ENCODE results near the gene DPEP2. TPM values are rescaled to one million over a fixed set of nuclear protein-coding genes. Genes with fewer than 3 reads are reported as not detected.
"Not testable (repeated sequence)": the region's sequence is repeated elsewhere in the genome, so short reads cannot be mapped to it uniquely, and the experiment has no call there.

DPEP2 gene
- 2.0 TPM for total RNA-seq

GRCh38 chr16:67998779-67999688 lies at the start of gene DPEP2:
Gene DPEP2 (minus strand): TSS chr16:67999484. CDS start chr16:67993212, 6,272 bp downstream.
- not testable (repeated sequence) for DNase-seq (ENCODE audit: extremely low spot score in 2 of 2); H3K27me3 ChIP-seq; H3K4me3 ChIP-seq; H3K36me3 ChIP-seq; H3K4me1 ChIP-seq; H3K27ac ChIP-seq; H3K9me3 ChIP-seq
- intact Hi-C loops (cut with DNase I): loop anchor here (5.0 kb wide), 1 partner anchor 313 kb away; the partner anchor contains the start of genes PRMT7 and SLC7A6OS

GRCh38 chr16:68047987-68048386 lies 48.7 kb upstream of the DPEP2 start:
- Histone ChIP-seq H3K36me3 (no peaks in the 10 kb centered on the region), H3K4me1 (no peaks in the 10 kb centered on the region), H3K9me3 (no peaks in the 10 kb centered on the region), H3K4me3 (no peak overlapping the region), H3K27ac (no peak overlapping the region), H3K27me3 (no peaks in the 10 kb centered on the region)
- TF ChIP-seq CTCF (IDR thresholded peaks at IDR 0.05) (no peak), POLR2A (IDR thresholded peaks at IDR 0.05) (no peak), POLR2AphosphoS5 (IDR thresholded peaks at IDR 0.05; ENCODE audit: insufficient read depth in 1 of 2, low read depth in 1 of 2) (no peak)
- DNase-seq (ENCODE audit: extremely low spot score in 2 of 2): no peak
- intact Hi-C loops (cut with DNase I): loop anchor here (10.0 kb wide), 1 partner anchor 233 kb away; no protein-coding TSS in a partner anchor

- intact Hi-C loops (cut with DNase I): loop anchor here (10.0 kb wide), 1 partner anchor 231 kb away; no protein-coding TSS in a partner anchor
- H3K27me3 ChIP-seq: no peaks in the 10 kb centered on the region
- no peak for TF ChIP-seq CTCF (IDR thresholded peaks at IDR 0.05)
- no peak for TF ChIP-seq POLR2AphosphoS5 (IDR thresholded peaks at IDR 0.05; ENCODE audit: insufficient read depth in 1 of 2, low read depth in 1 of 2)
- no peak for TF ChIP-seq POLR2A (IDR thresholded peaks at IDR 0.05)
Observed at GRCh38 chr16:68046106-68046505, 46.8 kb upstream of the DPEP2 start.

GRCh38 chr16:68041783-68042182 lies 42.5 kb upstream of the DPEP2 start:
- Histone ChIP-seq H3K4me1 (no peaks in the 10 kb centered on the region), H3K4me3 (no peak overlapping the region), H3K36me3 (no peaks in the 10 kb centered on the region), H3K9me3 (no peaks in the 10 kb centered on the region), H3K27me3 (no peaks in the 10 kb centered on the region), H3K27ac (no peak overlapping the region)
- no peak for DNase-seq (ENCODE audit: extremely low spot score in 2 of 2)
- TF ChIP-seq CTCF (IDR thresholded peaks at IDR 0.05) (no peak), POLR2A (IDR thresholded peaks at IDR 0.05) (no peak), POLR2AphosphoS5 (IDR thresholded peaks at IDR 0.05; ENCODE audit: insufficient read depth in 1 of 2, low read depth in 1 of 2) (no peak)
- intact Hi-C loops (cut with DNase I): loop anchor here (10.0 kb wide), 1 partner anchor 227 kb away; no protein-coding TSS in a partner anchor

More at GRCh38 chr16:68046106-68046505, 46.8 kb upstream of the DPEP2 start:
- Histone ChIP-seq H3K4me3 (no peak overlapping the region), H3K36me3 (no peaks in the 10 kb centered on the region), H3K27ac (no peak overlapping the region), H3K9me3 (no peaks in the 10 kb centered on the region), H3K4me1 (no peaks in the 10 kb centered on the region)
- DNase-seq (ENCODE audit: extremely low spot score in 2 of 2): no peak

- no peak for DNase-seq (ENCODE audit: extremely low spot score in 2 of 2)
- intact Hi-C loops (cut with DNase I): loop anchor here (10.0 kb wide), 1 partner anchor 226 kb away; no protein-coding TSS in a partner anchor
- TF ChIP-seq POLR2AphosphoS5 (IDR thresholded peaks at IDR 0.05; ENCODE audit: insufficient read depth in 1 of 2, low read depth in 1 of 2): peak in 1 of 2 donors; percentile 20
- TF ChIP-seq POLR2A (IDR thresholded peaks at IDR 0.05): no peak
- TF ChIP-seq CTCF (IDR thresholded peaks at IDR 0.05): peak; percentile 81 to 85 (median 85)
- no peaks in the 10 kb centered on the region for H3K27me3 ChIP-seq
- no peaks in the 10 kb centered on the region for H3K4me1 ChIP-seq
- no peak overlapping the region for H3K27ac ChIP-seq
- no peaks in the 10 kb centered on the region for H3K36me3 ChIP-seq
- no peak overlapping the region for H3K4me3 ChIP-seq
- no peaks in the 10 kb centered on the region for H3K9me3 ChIP-seq
Observed at GRCh38 chr16:68040506-68041288, 41.4 kb upstream of the DPEP2 start.
